H1 (cell line): ENCODE measurements around the gene DUSP2. TPM values are rescaled to one million over a fixed set of nuclear protein-coding genes. Genes with fewer than 3 reads are reported as not detected.

Experiments
- CTCF ChIA-PET: fragments of 300-600 bp; sonication (Branson Sonifier 250); formaldehyde crosslinking; loops from one replicate; lab custom pipeline; 2021; ENCODE audit not compliant: partially characterized antibody; lab: Charles Lee
- POLR2A ChIA-PET: fragments of 300-600 bp; sonication (Branson Sonifier 250); formaldehyde crosslinking; loops from one replicate; lab custom pipeline; 2021; ENCODE audit warnings: inconsistent platforms; ENCODE audit not compliant: partially characterized antibody; lab: Charles Lee
- DNase-seq, 2 experiments: peaks; one replicate each; pipeline versions ENCODE4 v3.0.0 to v3.0.0-alpha.2; 2010 to 2022; ENCODE audit warnings: low spot score in 2 of 2, low read depth in 1 of 2, mixed read lengths in 1 of 2
- FAIRE-seq: peaks from 2 replicates; lab custom pipeline; 2011; peaks lifted over from hg19 to GRCh38; lab: Jason Lieb, UNC
- H2AFZ ChIP-seq: 2 replicates; pipeline ENCODE4 v1.8.1; 2012; ENCODE audit warnings: low read length, inconsistent platforms
- H2AK5ac ChIP-seq: 2 replicates; pipeline ENCODE4 v1.6.1; 2013; ENCODE audit warnings: low read depth, low read length
- H2BK120ac ChIP-seq: replicated peaks from 2 replicates; pipeline ENCODE3; 2013; ENCODE audit warnings: low read depth, low read length, inconsistent platforms
- H2BK12ac ChIP-seq: 2 replicates; pipeline ENCODE4 v1.6.1; 2013; ENCODE audit warnings: low read depth, low read length
- H2BK15ac ChIP-seq: 2 replicates; pipeline ENCODE4 v1.6.1; 2013; ENCODE audit warnings: low read length
- H2BK20ac ChIP-seq: 2 replicates; pipeline ENCODE4 v1.6.1; 2013; ENCODE audit warnings: low read length
- H2BK5ac ChIP-seq: 2 replicates; pipeline ENCODE4 v1.6.1; 2013; ENCODE audit warnings: low read depth, low read length
- H3K14ac ChIP-seq: 2 replicates; pipeline ENCODE4 v1.6.1; 2013; ENCODE audit warnings: inconsistent platforms; ENCODE audit not compliant: insufficient read length
- H3K18ac ChIP-seq: 2 replicates; pipeline ENCODE4 v1.6.1; 2013; ENCODE audit warnings: low read length; ENCODE audit errors: extremely low read depth
- H3K23ac ChIP-seq: 2 replicates; pipeline ENCODE4 v1.6.1; 2013; ENCODE audit warnings: inconsistent platforms; ENCODE audit not compliant: insufficient read length
- H3K23me2 ChIP-seq: 2 replicates; pipeline ENCODE4 v1.6.1; 2013; ENCODE audit warnings: low read depth, low read length
- H3K27ac ChIP-seq: 2 replicates; pipeline ENCODE4 v1.6.1; 2011; ENCODE audit warnings: low read depth, low read length, inconsistent platforms
- H3K27me3 ChIP-seq, 4 experiments: replicated peaks in 1 of 4; 1 replicate in 1 of 4; 2 replicates in 3 of 4; pipeline versions ENCODE4 v1.6.1 to v1.8.1; 2011 to 2013; ENCODE audit warnings: low read length in 3 of 4, mild to moderate bottlenecking in 3 of 4, inconsistent platforms in 2 of 4, mixed read lengths in 2 of 4, moderate library complexity in 1 of 4; ENCODE audit not compliant: control insufficient read depth in 3 of 4, insufficient read depth in 3 of 4; ENCODE audit errors: extremely low read depth in 1 of 4
- H3K36me3 ChIP-seq, 4 experiments: 2 replicates each; pipeline versions ENCODE4 v1.6.1 to v1.8.1; 2011 to 2013; ENCODE audit warnings: mild to moderate bottlenecking in 4 of 4, low read length in 3 of 4, moderate library complexity in 2 of 4, control low read depth in 1 of 4, inconsistent platforms in 1 of 4; ENCODE audit not compliant: insufficient read depth in 4 of 4, control insufficient read depth in 2 of 4
- H3K4ac ChIP-seq: replicated peaks from 2 replicates; pipeline ENCODE3; 2013; ENCODE audit warnings: low read length, low read depth, mixed read lengths, inconsistent platforms; ENCODE audit not compliant: insufficient read length
- H3K4me1 ChIP-seq, 4 experiments: replicated peaks in 1 of 4; 1 replicate in 1 of 4; 2 replicates in 3 of 4; pipeline versions ENCODE4 v1.6.1 to v1.8.1; 2011 to 2013; ENCODE audit warnings: low read length in 3 of 4, inconsistent platforms in 2 of 4, mixed read lengths in 1 of 4; ENCODE audit not compliant: insufficient read depth in 4 of 4, control insufficient read depth in 3 of 4
- H3K4me2 ChIP-seq, 2 experiments: 2 replicates each; pipeline versions ENCODE4 v1.6.1 to v1.8.1; 2011 to 2013; ENCODE audit warnings: low read depth in 2 of 2, low read length in 2 of 2, control low read depth in 1 of 2, inconsistent platforms in 1 of 2, mild to moderate bottlenecking in 1 of 2; ENCODE audit not compliant: insufficient read depth in 1 of 2
- H3K4me3 ChIP-seq, 4 experiments: fragments of 200-600, 300-600 bp in 1 of 4; sonication (generic), shearing (Covaris generic), sonication (Bioruptor Twin) in 1 of 4; 2 replicates each; pipeline versions ENCODE4 v1.5.1 to v1.8.1; 2011 to 2016; ENCODE audit warnings: low read length in 4 of 4, low read depth in 3 of 4, control low read depth in 2 of 4, inconsistent platforms in 2 of 4, mild to moderate bottlenecking in 2 of 4, mixed read lengths in 1 of 4, moderate library complexity in 1 of 4; ENCODE audit not compliant: insufficient read depth in 2 of 4; ENCODE audit errors: extremely low read depth in 1 of 4
- H3K56ac ChIP-seq: replicated peaks from 2 replicates; pipeline ENCODE3; 2013; ENCODE audit warnings: low read depth, mild to moderate bottlenecking, mixed read lengths, low read length, inconsistent platforms; ENCODE audit not compliant: insufficient read length
- H3K79me1 ChIP-seq: 2 replicates; pipeline ENCODE4 v1.6.1; 2013; ENCODE audit warnings: low read depth, low read length, control low read depth
- H3K79me2 ChIP-seq, 2 experiments: 2 replicates each; pipeline versions ENCODE4 v1.6.1 to v1.8.1; 2012 to 2013; ENCODE audit warnings: low read length in 2 of 2, mild to moderate bottlenecking in 2 of 2, inconsistent platforms in 1 of 2; ENCODE audit not compliant: insufficient read depth in 2 of 2, control insufficient read depth in 1 of 2
- H3K9ac ChIP-seq, 4 experiments: replicated peaks in 1 of 4; 1 replicate in 1 of 4; 2 replicates in 3 of 4; pipeline versions ENCODE4 v1.6.1 to v1.8.1; 2011 to 2013; ENCODE audit warnings: low read depth in 3 of 4, low read length in 3 of 4, control low read depth in 2 of 4, mild to moderate bottlenecking in 2 of 4, moderate library complexity in 2 of 4, inconsistent platforms in 1 of 4; ENCODE audit errors: extremely low read depth in 1 of 4
- H3K9me3 ChIP-seq, 2 experiments: 2 replicates each; pipeline versions ENCODE4 v1.6.1 to v1.8.1; 2012 to 2013; ENCODE audit warnings: mild to moderate bottlenecking in 2 of 2, moderate library complexity in 2 of 2, control low read depth in 1 of 2, inconsistent platforms in 1 of 2, low read depth in 1 of 2, low read length in 1 of 2, mixed read lengths in 1 of 2; ENCODE audit not compliant: insufficient read depth in 2 of 2
- H4K20me1 ChIP-seq, 2 experiments: replicated peaks in 1 of 2; 2 replicates each; pipeline versions ENCODE3 to v1.8.1; 2011 to 2013; ENCODE audit warnings: inconsistent platforms in 2 of 2, low read length in 2 of 2, mild to moderate bottlenecking in 1 of 2; ENCODE audit not compliant: insufficient read depth in 2 of 2, control insufficient read depth in 1 of 2
- H4K5ac ChIP-seq: 2 replicates; pipeline ENCODE4 v1.6.1; 2013; ENCODE audit warnings: low read length, low read depth, mixed read lengths, inconsistent platforms; ENCODE audit not compliant: insufficient read length
- H4K8ac ChIP-seq: 2 replicates; pipeline ENCODE4 v1.8.0; 2013; ENCODE audit warnings: mild to moderate bottlenecking, moderate library complexity, low read length, inconsistent platforms; ENCODE audit not compliant: insufficient read depth; ENCODE audit errors: extremely low read depth
- H4K91ac ChIP-seq: replicated peaks from 2 replicates; pipeline ENCODE3; 2013; ENCODE audit warnings: low read length, mixed read lengths, inconsistent platforms; ENCODE audit not compliant: insufficient read length
- BRCA1 ChIP-seq: IDR thresholded peaks from 2 replicates; pipeline ENCODE4 v1.6.1; 2012; ENCODE audit warnings: low read depth, low read length, improper control_type of control experiment
- CBX5 ChIP-seq: fragments of 300-800, 300-1000 bp; sonication (generic); IDR thresholded peaks from 2 replicates; pipeline ENCODE4 v1.7.1; 2016; ENCODE audit warnings: antibody characterized with exemption, low read length, low read depth
- CTCF ChIP-seq, 3 experiments: IDR thresholded peaks; 1 replicate in 2 of 3; 2 replicates in 1 of 3; pipeline versions ENCODE4 v1.5.1 to v1.6.1; 2011; ENCODE audit warnings: low read length in 3 of 3, mild to moderate bottlenecking in 3 of 3, inconsistent platforms in 2 of 3, low read depth in 1 of 3, moderate library complexity in 1 of 3; ENCODE audit not compliant: insufficient read depth in 1 of 3; ENCODE audit errors: control extremely low read depth in 1 of 3
- EP300 ChIP-seq, 2 experiments: IDR thresholded peaks; 1 replicate in 1 of 2; 2 replicates in 1 of 2; pipeline ENCODE4 v1.6.1; 2011 to 2012; ENCODE audit warnings: low read depth in 2 of 2, low read length in 2 of 2, mild to moderate bottlenecking in 2 of 2, borderline replicate concordance in 1 of 2, inconsistent platforms in 1 of 2, moderate library complexity in 1 of 2
- GABPA ChIP-seq: IDR thresholded peaks from 2 replicates; pipeline ENCODE4 v1.6.1; 2011; ENCODE audit warnings: mild to moderate bottlenecking, low read length, moderate library complexity, borderline replicate concordance; ENCODE audit not compliant: insufficient read depth
- HDAC6 ChIP-seq: IDR thresholded peaks from one replicate; pipeline ENCODE4 v1.7.1; 2012; ENCODE audit warnings: low read depth, mild to moderate bottlenecking, inconsistent platforms, low read length, moderate library complexity
- RBBP5 ChIP-seq: IDR thresholded peaks from 2 replicates; pipeline ENCODE4 v1.7.1; 2012; ENCODE audit warnings: low read depth, mild to moderate bottlenecking, inconsistent platforms, low read length, moderate library complexity, borderline replicate concordance
- TAF7 ChIP-seq: optimal IDR thresholded peaks from 2 replicates; pipeline ENCODE3; 2011; ENCODE audit warnings: low read depth, mild to moderate bottlenecking, inconsistent platforms, low read length, moderate library complexity, borderline replicate concordance
- ZNF274 ChIP-seq: IDR thresholded peaks from 2 replicates; pipeline ENCODE4 v1.7.0; 2012; ENCODE audit warnings: low read length, borderline replicate concordance; ENCODE audit errors: extremely low read depth
- WGBS, 2 experiments: shearing (Covaris generic) in 1 of 2; methylation state at CpG; one replicate each; pipeline versions ENCODE4 v1.1.6 to v1.1.7; 2013 to 2015; ENCODE audit warnings: low lambda C conversion rate in 2 of 2, mixed read lengths in 2 of 2, inconsistent platforms in 1 of 2, low coverage in 1 of 2, missing lambda C conversion rate in 1 of 2; ENCODE audit not compliant: insufficient replicate concordance in 2 of 2, insufficient coverage in 1 of 2, insufficient read length in 1 of 2; ENCODE audit errors: extremely low coverage in 1 of 2, missing lambda C conversion rate in 1 of 2; 5-methylcytosine and 5-hydroxymethylcytosine counted together
- polyA plus RNA-seq, 7 experiments: library from polyadenylated mRNA; depleted of rRNA in 3 of 7; stranded (reverse) in 5 of 7; unstranded in 2 of 7; fragments of >200 nt in 5 of 7; fragments of 200-250 nt in 2 of 7; gene quantifications; 1 replicate in 5 of 7; 2 replicates in 1 of 7; 4 replicates in 1 of 7; pipeline versions ENCODE4 v1.2.1 to v1.2.3, GENCODE V29; 2011 to 2013; ENCODE audit warnings: missing spikeins in 2 of 7, mixed read lengths in 2 of 7
- total RNA-seq: library from RNA; stranded (reverse); fragmentation: NEBNext Ultra II Directional; extraction: Animal tissue kit (Norgen Biotek cat#: 25700); gene quantifications from 2 replicates; pipeline ENCODE4 v1.2.1, GENCODE V29; 2021

Gene DUSP2
- total and polyA plus RNA-seq, 2 of the 8 experiments (the other 6 are each of a cell fraction or from before 2014, with no cell fraction given), result 10.1 to 10.4 TPM

GRCh38 chr2:96150007-96150640 lies 4.9 kb upstream of the DUSP2 start:
- FAIRE-seq, result no peak
- Histone ChIP-seq H3K79me1 (no peaks in the 10 kb centered on the region), H3K27ac (no peak overlapping the region), H3K9me3 (no peaks in the 10 kb centered on the region), H3K18ac (no peak overlapping the region), H4K8ac (no peak overlapping the region; the same call in 1 of the 2 replicates), H3K9ac (no peak overlapping the region), H3K23me2 (peaks cover 2% of the 10 kb centered on the region; the same call in 1 of the 2 replicates), H3K4ac (no peak overlapping the region), H3K23ac (no peak overlapping the region), H3K36me3 (no peaks in the 10 kb centered on the region), H2AK5ac (no peak overlapping the region), H4K91ac (peak overlapping the region; percentile 51), H3K56ac (no peak overlapping the region), H4K5ac (no peak overlapping the region), H2BK15ac (no peak overlapping the region), H3K4me1 (peaks cover 0 to 41% (median 28%) of the 10 kb centered on the region in 4 experiments; a peak in 6 of 7 replicates), H2BK120ac (no peak overlapping the region), H3K4me2 (no peak overlapping the region), H4K20me1 (no peaks in the 10 kb centered on the region), H2BK5ac (no peak overlapping the region), H2BK20ac (peak overlapping the region; percentile 61; the same call in 1 of the 2 replicates), H3K79me2 (no peaks in the 10 kb centered on the region), H3K14ac (no peak overlapping the region), H3K27me3 (peaks cover 0 to 21% (median 12%) of the 10 kb centered on the region in 4 experiments; a peak in 5 of 7 replicates), H2AFZ (no peak overlapping the region), H2BK12ac (no peak overlapping the region; the same call in 1 of the 2 replicates), H3K4me3 (no peak overlapping the region)
- ChIA-PET CTCF (interaction anchor here (0.6 to 10.1 kb wide), 9 partner anchors 9 to 109 kb away, joined by 3 to 98 read pairs (median 3); partner anchors contain the start of genes ADRA2B and ASTL), POLR2A (interaction anchor here (0.9 to 1.5 kb wide), 2 partner anchors 32 to 53 kb away, joined by 3 to 4 read pairs; no protein-coding TSS in a partner anchor)
- DNase-seq, result no peak
- 91% methylated on average over 6 of the region's 6 CpGs; no CpG with 5 or more reads in 1 of the 2 experiments for WGBS, 2 experiments
- TF ChIP-seq CBX5 (no peak), GABPA (no peak), HDAC6 (no peak), EP300 (IDR thresholded peaks at IDR 0.05; ENCODE audit: borderline replicate concordance in 1 of 2, low read depth in 2 of 2, low read length in 2 of 2) (no peak), TAF7 (no peak), RBBP5 (no peak), BRCA1 (no peak), CTCF (IDR thresholded peaks at IDR 0.05; ENCODE audit: control extremely low read depth in 1 of 3, insufficient read depth in 1 of 3, low read depth in 1 of 3, low read length in 3 of 3) (no peak), ZNF274 (no peak)
